Transverse colon (tissue), 4 donors: ENCODE results near the gene SRP14. TPM values are rescaled to one million over a fixed set of nuclear protein-coding genes. Genes with fewer than 3 reads are reported as not detected.

Experiments
- DNase-seq: peaks from one replicate; pipeline ENCODE4 v3.0.0-alpha.2; 2019
- H3K27ac ChIP-seq, 4 donors: fragments of 200-600 bp; sonication (generic); 2 replicates each; pipeline ENCODE4 v1.5.1; 2016 to 2018; ENCODE audit warnings: inconsistent platforms in 4 of 4
- H3K27me3 ChIP-seq: fragments of 200-600 bp; sonication (generic); 2 replicates; pipeline ENCODE4 v1.5.1; 2017; ENCODE audit warnings: inconsistent platforms
- H3K36me3 ChIP-seq, 4 donors: fragments of 200-600 bp; sonication (generic); 2 replicates each; pipeline ENCODE4 v1.5.1; 2017 to 2019; ENCODE audit warnings: inconsistent platforms in 4 of 4
- H3K4me1 ChIP-seq, 4 donors: fragments of 200-600 bp; sonication (generic); 2 replicates each; pipeline ENCODE4 v1.5.1; 2017 to 2020; ENCODE audit warnings: inconsistent platforms in 4 of 4
- H3K4me3 ChIP-seq, 4 donors: fragments of 200-600 bp; sonication (generic); 1 replicate in 1 of 4; 2 replicates in 3 of 4; pipeline versions ENCODE4 v1.5.1 to v1.6.1; 2017 to 2019; ENCODE audit warnings: inconsistent platforms in 4 of 4
- H3K9me3 ChIP-seq, 2 donors: fragments of 200-600 bp; sonication (generic); 2 replicates each; pipeline ENCODE4 v1.5.1; 2017 to 2019; ENCODE audit warnings: inconsistent platforms in 2 of 2
- CTCF ChIP-seq, 5 experiments: fragments of 200-600 bp in 3 of 5; fragments of 450-650 bp in 2 of 5; sonication (generic) in 3 of 5; IDR thresholded peaks; 1 replicate in 2 of 5; 2 replicates in 3 of 5; pipeline ENCODE4 v1.5.1; 2016 to 2017; ENCODE audit warnings: antibody characterized with exemption in 5 of 5, inconsistent platforms in 3 of 5, mild to moderate bottlenecking in 2 of 5, moderate library complexity in 1 of 5
- EP300 ChIP-seq: sonication (generic); formaldehyde crosslinking; IDR thresholded peaks from one replicate; pipeline ENCODE4 v1.6.1; 2017; ENCODE audit warnings: antibody characterized with exemption, low read depth
- POLR2A ChIP-seq: fragments of 450-650 bp; IDR thresholded peaks from one replicate; pipeline ENCODE4 v1.6.1; 2016; ENCODE audit warnings: antibody characterized with exemption, mild to moderate bottlenecking, moderate library complexity
- POLR2AphosphoS5 ChIP-seq, 3 donors: sonication (generic); formaldehyde crosslinking; IDR thresholded peaks; one replicate each; pipeline ENCODE4 v1.6.1; 2016; ENCODE audit warnings: antibody characterized with exemption in 3 of 3
- WGBS, 2 donors: methylation state at CpG; one replicate each; pipeline ENCODE4 v1.1.5; 2018; ENCODE audit warnings: low coverage in 1 of 2; 5-methylcytosine and 5-hydroxymethylcytosine counted together
- in situ Hi-C, 4 donors: fragments of 200-750 bp; cut with MboI; loops; one replicate each; pipeline versions ENCODE4 v1.15.0 to v1.15.1; 2017; ENCODE audit warnings: low sequenced_read_pairs in 3 of 4, low pct_ligation_motif_present in 1 of 4, low pct_unique_long_range_greater_than_20kb in 1 of 4
- intact Hi-C: fragments of 100-400 bp; cut with DNase I; formaldehyde crosslinking; loops from one replicate; pipeline ENCODE4 v1.15.1; 2023; ENCODE audit warnings: low total_unique reads
- total RNA-seq, 4 donors: library from RNA; depleted of rRNA; stranded (reverse); fragments of >200 nt; gene quantifications; one replicate each; pipeline ENCODE4 v1.1.0, GENCODE V29; 2016

SRP14 gene
- total RNA-seq, 4 donors from 2014 or later = 216 to 511 (median 283) TPM

GRCh38 chr15:40008061-40008765 lies 30.8 kb downstream of the SRP14 start:
- peaks cover 0 to 90% (median 14%) of the 10 kb centered on the region in 4 donors for H3K36me3 ChIP-seq
- H3K4me3 ChIP-seq = no peak overlapping the region
- in situ Hi-C loops = no loop called here
- no peak for TF ChIP-seq POLR2A
- no peak for TF ChIP-seq CTCF (IDR thresholded peaks at IDR 0.05)
- no peak for TF ChIP-seq EP300
- no peak for TF ChIP-seq POLR2AphosphoS5 (IDR thresholded peaks at IDR 0.05)
- WGBS, 2 donors = 82 to 85% methylated on average over 3 of the region's 3 CpGs
- DNase-seq = no peak
- H3K4me1 ChIP-seq = no peaks in the 10 kb centered on the region
- no peaks in the 10 kb centered on the region for H3K27me3 ChIP-seq
- no peak overlapping the region for H3K27ac ChIP-seq
- intact Hi-C loops = no loop called here
- no peaks in the 10 kb centered on the region for H3K9me3 ChIP-seq

GRCh38 chr15:40006646-40007045 lies 32.3 kb downstream of the SRP14 start:
- TF ChIP-seq EP300 = no peak
- no peak for TF ChIP-seq POLR2A
- no peak for TF ChIP-seq CTCF (IDR thresholded peaks at IDR 0.05)
- no peak overlapping the region for H3K4me3 ChIP-seq
- no peaks in the 10 kb centered on the region for H3K9me3 ChIP-seq
- no peaks in the 10 kb centered on the region for H3K27me3 ChIP-seq
- WGBS, 2 donors = 82 to 91% methylated on average over 2 of the region's 2 CpGs
- peaks cover 0 to 6% (median 0%) of the 10 kb centered on the region in 4 donors for H3K4me1 ChIP-seq
- no peak for DNase-seq
- in situ Hi-C loops = no loop called here
- intact Hi-C loops = no loop called here
- H3K36me3 ChIP-seq = peaks cover 0 to 75% (median 15%) of the 10 kb centered on the region in 4 donors
- H3K27ac ChIP-seq = no peak overlapping the region

GRCh38 chr15:40006003-40006402 lies 33.0 kb downstream of the SRP14 start:
- intact Hi-C loops (no loop called here), in situ Hi-C loops (no loop called here)
- H3K4me1 ChIP-seq = peaks cover 0 to 6% (median 0%) of the 10 kb centered on the region in 4 donors
- WGBS, 2 donors = 76 to 85% methylated on average over 3 of the region's 3 CpGs
- H3K27ac ChIP-seq = no peak overlapping the region
- no peak for TF ChIP-seq EP300
- TF ChIP-seq POLR2AphosphoS5 (IDR thresholded peaks at IDR 0.05) = no peak
- TF ChIP-seq CTCF (IDR thresholded peaks at IDR 0.05) = no peak
- TF ChIP-seq POLR2A = no peak
- no peak overlapping the region for H3K4me3 ChIP-seq
- H3K9me3 ChIP-seq = no peaks in the 10 kb centered on the region
- no peaks in the 10 kb centered on the region for H3K27me3 ChIP-seq
- DNase-seq = no peak
- H3K36me3 ChIP-seq = peaks cover 0 to 69% (median 11%) of the 10 kb centered on the region in 4 donors

GRCh38 chr15:40003116-40003916 lies 35.7 kb downstream of the SRP14 start:
- no peak for TF ChIP-seq CTCF (IDR thresholded peaks at IDR 0.05)
- TF ChIP-seq POLR2AphosphoS5 (IDR thresholded peaks at IDR 0.05) = no peak
- TF ChIP-seq POLR2A = no peak
- TF ChIP-seq EP300 = no peak
- Histone ChIP-seq H3K27me3 (no peaks in the 10 kb centered on the region), H3K9me3 (no peaks in the 10 kb centered on the region), H3K4me3 (no peak overlapping the region), H3K36me3 (peaks cover 0 to 48% (median 10%) of the 10 kb centered on the region in 4 donors), H3K27ac (no peak overlapping the region), H3K4me1 (peaks cover 0 to 6% (median 0%) of the 10 kb centered on the region in 4 donors)
- DNase-seq = no peak
- 76% methylated on average over 7 of the region's 7 CpGs; no CpG with 5 or more reads in 1 of the 2 donors for WGBS, 2 donors
- intact Hi-C loops (no loop called here), in situ Hi-C loops (no loop called here)
